GM23338 (cell line): ENCODE results near the gene IL36B. TPM values are rescaled to one million over a fixed set of nuclear protein-coding genes. Genes with fewer than 3 reads are reported as not detected.

ENCODE experiments used
- ATAC-seq: fragments of 200-7000 bp; cut with Tn5 transposase; 3 replicates; pipeline ENCODE4 v1.9.1; 2020
- DNase-seq: peaks from one replicate; pipeline ENCODE4 v3.0.0-alpha.2; 2015; ENCODE audit warnings: low spot score
- H2AFZ ChIP-seq: fragments of 200-600 bp; sonication (generic); 2 replicates; pipeline ENCODE4 v1.8.0; 2016; ENCODE audit warnings: antibody characterized with exemption, mild to moderate bottlenecking, moderate library complexity
- H3F3A ChIP-seq: fragments of 200-600 bp; sonication (generic); replicated peaks from 2 replicates; pipeline ENCODE4 v1.8.0; 2017; ENCODE audit warnings: antibody characterized with exemption, mixed run types, low read depth
- H3K27ac ChIP-seq: fragments of 200-600 bp; sonication (generic); 2 replicates; pipeline ENCODE4 v1.6.1; 2016; ENCODE audit warnings: low read depth
- H3K27me3 ChIP-seq: fragments of 200-600 bp; sonication (generic); 2 replicates; pipeline ENCODE4 v1.8.0; 2016; ENCODE audit warnings: mild to moderate bottlenecking, mixed run types, moderate library complexity; ENCODE audit not compliant: insufficient read depth
- H3K36me3 ChIP-seq: fragments of 200-600 bp; sonication (generic); 2 replicates; pipeline ENCODE4 v1.8.0; 2016; ENCODE audit warnings: mild to moderate bottlenecking; ENCODE audit not compliant: insufficient read depth
- H3K4me1 ChIP-seq: fragments of 200-600 bp; sonication (generic); 2 replicates; pipeline ENCODE4 v1.8.0; 2016; ENCODE audit warnings: mild to moderate bottlenecking, moderate library complexity; ENCODE audit not compliant: insufficient read depth
- H3K4me2 ChIP-seq: fragments of 200-600 bp; sonication (generic); 2 replicates; pipeline ENCODE4 v1.7.1; 2017; ENCODE audit warnings: mixed run types
- H3K4me3 ChIP-seq: fragments of 200-600 bp; sonication (generic); 2 replicates; pipeline ENCODE4 v1.6.1; 2016; ENCODE audit warnings: mixed run types
- H3K79me2 ChIP-seq: fragments of 200-600 bp; sonication (generic); replicated peaks from 2 replicates; pipeline ENCODE4 v1.8.0; 2017; ENCODE audit warnings: mild to moderate bottlenecking; ENCODE audit not compliant: insufficient read depth
- H3K9me2 ChIP-seq: fragments of 200-600 bp; sonication (generic); 2 replicates; pipeline ENCODE4 v1.8.0; 2017; ENCODE audit not compliant: insufficient read depth
- H4K20me1 ChIP-seq: fragments of 200-600 bp; sonication (generic); replicated peaks from 2 replicates; pipeline ENCODE4 v1.8.0; 2017; ENCODE audit warnings: mild to moderate bottlenecking; ENCODE audit not compliant: insufficient read depth
- H3K27ac Mint-ChIP-seq: 2 replicates; pipeline ENCODE4 v1.8.0; 2020; ENCODE audit warnings: inconsistent platforms, mild to moderate bottlenecking, moderate library complexity, mixed read lengths
- H3K27me3 Mint-ChIP-seq: 3 replicates; pipeline ENCODE4 v1.8.0; 2022; ENCODE audit warnings: low read depth, mild to moderate bottlenecking, moderate library complexity, mixed read lengths, inconsistent platforms; ENCODE audit not compliant: insufficient read depth, poor library complexity
- H3K36me3 Mint-ChIP-seq: 3 replicates; pipeline ENCODE4 v1.8.0; 2021; ENCODE audit warnings: low read depth, mild to moderate bottlenecking, inconsistent platforms, moderate library complexity, mixed read lengths
- H3K4me1 Mint-ChIP-seq: 3 replicates; pipeline ENCODE4 v1.8.0; 2020; ENCODE audit warnings: mild to moderate bottlenecking, inconsistent platforms, mixed read lengths
- H3K4me3 Mint-ChIP-seq: 3 replicates; pipeline ENCODE4 v1.8.0; 2021; ENCODE audit warnings: moderate library complexity, mild to moderate bottlenecking, inconsistent platforms, mixed read lengths
- H3K9me3 Mint-ChIP-seq: 3 replicates; pipeline ENCODE4 v1.8.0; 2020; ENCODE audit warnings: moderate library complexity, mild to moderate bottlenecking, inconsistent platforms, mixed read lengths
- CREB1 ChIP-seq: fragments of 250-450 bp; sonication (Bioruptor Pico); IDR thresholded peaks from 2 replicates; pipeline ENCODE4 v1.5.0; 2020; ENCODE audit warnings: low read depth, mild to moderate bottlenecking, moderate library complexity
- CTCF ChIP-seq, 2 experiments: fragments of 200-600 bp in 1 of 2; sonication (generic) in 1 of 2; conservative IDR thresholded peaks; 2 replicates each; pipeline versions ENCODE4 v1.5.1 to v1.6.1; 2016 to 2017; ENCODE audit warnings: antibody characterized with exemption in 2 of 2, low read depth in 2 of 2, mild to moderate bottlenecking in 2 of 2, moderate library complexity in 1 of 2
- EZH2 ChIP-seq: fragments of 200-600 bp; sonication (generic); IDR thresholded peaks from one replicate; pipeline ENCODE4 v1.8.0; 2017; ENCODE audit warnings: antibody characterized with exemption, mild to moderate bottlenecking, low read depth; ENCODE audit not compliant: unreplicated experiment
- EZH2phosphoT487 ChIP-seq: fragments of 200-600 bp; sonication (generic); IDR thresholded peaks from one replicate; pipeline ENCODE4 v1.8.1; 2018; ENCODE audit warnings: antibody characterized with exemption; ENCODE audit not compliant: unreplicated experiment
- JUNB ChIP-seq: IDR thresholded peaks from one replicate; pipeline ENCODE4 v1.6.1; 2016; ENCODE audit warnings: antibody characterized with exemption; ENCODE audit not compliant: unreplicated experiment
- NANOG ChIP-seq: IDR thresholded peaks from 2 replicates; pipeline ENCODE4 v1.6.1; 2016; ENCODE audit warnings: antibody characterized with exemption, borderline replicate concordance
- POLR2AphosphoS5 ChIP-seq: IDR thresholded peaks from 2 replicates; pipeline ENCODE4 v1.6.1; 2016; ENCODE audit warnings: antibody characterized with exemption, low read depth
- REST ChIP-seq: IDR thresholded peaks from one replicate; pipeline ENCODE4 v1.6.1; 2018; ENCODE audit warnings: antibody characterized with exemption; ENCODE audit not compliant: unreplicated experiment
- STAT1 ChIP-seq: IDR thresholded peaks from one replicate; pipeline ENCODE4 v1.6.1; 2016; ENCODE audit warnings: antibody characterized with exemption; ENCODE audit not compliant: unreplicated experiment
- polyA plus RNA-seq: library from polyadenylated mRNA; unstranded; fragments of >200 nt; fragmentation: Nextera tagmentation; extraction: Ambion mirVana; gene quantifications from 2 replicates; pipeline ENCODE4 v1.2.1, GENCODE V29; 2016
- total RNA-seq: library from RNA; depleted of rRNA; stranded (reverse); fragments of >200 nt; shearing (Covaris generic); gene quantifications from 2 replicates; pipeline ENCODE4 v1.2.3, GENCODE V29; 2014

IL36B gene
- total and polyA plus RNA-seq, 2 experiments from 2014 or later: not detected

- Histone ChIP-seq H3K4me2 (no peak overlapping the region), H3K36me3 (no peaks in the 10 kb centered on the region), H3F3A (no peaks in the 10 kb centered on the region), H4K20me1 (no peaks in the 10 kb centered on the region), H3K27me3 (no peaks in the 10 kb centered on the region), H3K27ac (no peak overlapping the region), H2AFZ (no peak overlapping the region), H3K79me2 (no peaks in the 10 kb centered on the region), H3K4me1 (no peaks in the 10 kb centered on the region), H3K9me2 (no peaks in the 10 kb centered on the region), H3K4me3 (no peak overlapping the region)
- ATAC-seq: no peak
- Mint-ChIP-seq H3K4me1 (no peaks in the 10 kb centered on the region), H3K27ac (no peak overlapping the region), H3K9me3 (no peaks in the 10 kb centered on the region; the same call in 2 of the 3 replicates), H3K36me3 (no peaks in the 10 kb centered on the region; the same call in 2 of the 3 replicates), H3K4me3 (no peak overlapping the region), H3K27me3 (no peaks in the 10 kb centered on the region)
- no peak for DNase-seq
- TF ChIP-seq NANOG (no peak), EZH2phosphoT487 (no peak), STAT1 (no peak), CREB1 (CRISPR knock-in tag) (no peak), POLR2AphosphoS5 (no peak)
These were observed 12.9 kb downstream of the IL36B start for GRCh38 chr2:113039719-113040118.

- Histone ChIP-seq H2AFZ (no peak overlapping the region), H3K4me2 (no peak overlapping the region), H3K36me3 (no peaks in the 10 kb centered on the region), H3F3A (no peaks in the 10 kb centered on the region), H3K9me2 (no peaks in the 10 kb centered on the region), H3K4me3 (no peak overlapping the region), H3K27me3 (no peaks in the 10 kb centered on the region), H3K79me2 (no peaks in the 10 kb centered on the region), H3K4me1 (no peaks in the 10 kb centered on the region), H3K27ac (no peak overlapping the region), H4K20me1 (no peaks in the 10 kb centered on the region)
- DNase-seq (no peak), ATAC-seq (no peak)
- H3K27me3 Mint-ChIP-seq: no peaks in the 10 kb centered on the region
- no peaks in the 10 kb centered on the region; the same call in 2 of the 3 replicates for H3K9me3 Mint-ChIP-seq
- H3K36me3 Mint-ChIP-seq: no peaks in the 10 kb centered on the region; the same call in 2 of the 3 replicates
- H3K4me3 Mint-ChIP-seq: no peak overlapping the region
- H3K27ac Mint-ChIP-seq: no peak overlapping the region
- H3K4me1 Mint-ChIP-seq: peaks cover under 1% of the 10 kb centered on the region; the same call in 1 of the 3 replicates
- TF ChIP-seq EZH2phosphoT487 (no peak), STAT1 (no peak), JUNB (no peak), REST (no peak), EZH2 (no peak), CTCF (conservative IDR thresholded peaks at IDR 0.05; ENCODE audit: low read depth in 2 of 2) (no peak)
These were observed 13.5 kb downstream of the IL36B start for GRCh38 chr2:113039158-113039557.
